NT2/D1 (cell line): Measurements from ENCODE around the gene LRP10.

Experiments
- SUZ12 ChIP-seq: IDR thresholded peaks from 2 replicates; pipeline ENCODE4 v1.6.1; 2011; ENCODE audit not compliant: insufficient read length, insufficient read depth; ENCODE audit errors: extremely low read depth
- YY1 ChIP-seq: IDR thresholded peaks from 2 replicates; pipeline ENCODE4 v1.6.1; 2011; ENCODE audit not compliant: insufficient read length, insufficient read depth
- ZNF274 ChIP-seq: IDR thresholded peaks from 2 replicates; pipeline ENCODE4 v1.6.1; 2011; ENCODE audit warnings: mild to moderate bottlenecking, low read depth, low read length

- TF ChIP-seq YY1, result no peak
- TF ChIP-seq ZNF274, result no peak
- no peak for TF ChIP-seq SUZ12
Measured at GRCh38 chr14:22850944-22851764, 20.4 kb upstream of the LRP10 start.
